Lower leg skin (tissue), 3 donors: Measurements from ENCODE around the gene RORC.

Source experiments
- CTCF ChIP-seq, 3 donors: fragments of 450-650 bp; IDR thresholded peaks; one replicate each; pipeline ENCODE4 v1.5.1; 2016; ENCODE audit warnings: antibody characterized with exemption in 3 of 3, mild to moderate bottlenecking in 3 of 3, moderate library complexity in 2 of 3
- POLR2A ChIP-seq, 2 donors: fragments of 450-650 bp; IDR thresholded peaks; one replicate each; pipeline ENCODE4 v1.6.1; 2016 to 2017; ENCODE audit warnings: antibody characterized with exemption in 2 of 2, mild to moderate bottlenecking in 1 of 2, moderate library complexity in 1 of 2

DNA sequence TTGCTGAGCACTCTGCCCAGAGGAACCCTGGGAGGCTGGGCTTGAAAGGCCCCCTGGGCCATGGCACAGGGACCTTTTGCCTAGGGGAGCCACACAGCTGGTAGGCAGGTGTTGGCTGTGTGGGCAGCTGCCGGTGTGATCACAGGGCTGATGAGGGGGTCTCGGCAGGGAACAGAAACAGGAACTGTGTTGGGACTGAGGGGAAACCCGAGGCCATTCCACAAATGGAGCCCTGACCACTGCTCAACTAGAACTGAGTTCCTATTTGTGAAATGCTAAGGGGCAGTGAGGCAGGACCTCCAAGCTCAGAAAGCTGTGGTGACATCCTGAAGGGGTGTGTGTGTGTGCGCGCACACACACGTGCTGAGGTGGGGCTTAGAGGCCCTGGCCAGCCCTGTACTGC lies 28.3 kb upstream of the RORC start:
- TF ChIP-seq CTCF (IDR thresholded peaks at IDR 0.05) = no peak
- TF ChIP-seq POLR2A (IDR thresholded peaks at IDR 0.05) = no peak
